SU-DHL-6 (cell line): ENCODE measurements around the gene INPP4B.
"Not testable (repeated sequence)": the region's sequence is repeated elsewhere in the genome, so short reads cannot be mapped to it uniquely, and the experiment has no call there.

Source experiments
- EZH2phosphoT487 ChIP-seq: fragments of 200-600 bp; sonication (generic), shearing (Covaris generic); conservative IDR thresholded peaks from 2 replicates; pipeline ENCODE4 v1.6.1; 2018; ENCODE audit warnings: mild to moderate bottlenecking, antibody characterized with exemption, low read length, moderate library complexity, mixed read lengths
- TF ChIP-seq, protein P1 (sequence below): fragments of 200-600 bp; sonication (generic); IDR thresholded peaks from one replicate; pipeline ENCODE4 v1.5.1; 2017; ENCODE audit warnings: antibody characterized with exemption, mild to moderate bottlenecking, low read length, moderate library complexity; ENCODE audit not compliant: insufficient read depth, poor library complexity, severe bottlenecking

DNA sequence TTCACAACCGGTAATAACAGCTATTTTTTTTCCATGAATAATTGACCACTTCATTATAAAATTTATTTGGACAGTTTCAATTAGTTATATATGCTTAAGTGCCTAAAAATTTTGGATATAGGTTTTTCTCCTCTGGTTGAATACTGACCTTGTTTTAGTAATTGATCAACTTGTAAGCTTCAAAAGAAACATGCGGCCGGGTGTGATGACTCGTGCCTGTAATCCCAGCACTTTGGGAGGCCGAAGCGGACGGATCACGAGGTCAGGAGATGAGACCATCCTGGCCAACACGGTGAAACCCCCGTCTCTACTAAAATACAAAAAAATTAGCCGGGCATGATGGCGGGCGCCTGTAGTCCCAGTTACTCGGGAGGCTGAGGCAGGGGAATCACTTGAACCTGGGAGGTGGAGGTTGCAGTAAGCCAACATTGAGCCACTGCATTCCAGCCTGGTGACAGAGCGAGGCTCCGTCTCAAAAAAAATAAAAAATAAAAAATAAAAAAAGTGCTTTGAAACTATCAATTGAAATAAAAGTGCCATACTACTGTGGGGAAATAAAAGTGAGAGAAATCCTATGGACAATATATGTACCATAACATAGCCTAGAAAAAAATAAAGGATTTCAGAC, 448.6 kb downstream of the INPP4B start:
- not testable (repeated sequence) for TF ChIP-seq EZH2phosphoT487
- TF ChIP-seq, protein P1, sequence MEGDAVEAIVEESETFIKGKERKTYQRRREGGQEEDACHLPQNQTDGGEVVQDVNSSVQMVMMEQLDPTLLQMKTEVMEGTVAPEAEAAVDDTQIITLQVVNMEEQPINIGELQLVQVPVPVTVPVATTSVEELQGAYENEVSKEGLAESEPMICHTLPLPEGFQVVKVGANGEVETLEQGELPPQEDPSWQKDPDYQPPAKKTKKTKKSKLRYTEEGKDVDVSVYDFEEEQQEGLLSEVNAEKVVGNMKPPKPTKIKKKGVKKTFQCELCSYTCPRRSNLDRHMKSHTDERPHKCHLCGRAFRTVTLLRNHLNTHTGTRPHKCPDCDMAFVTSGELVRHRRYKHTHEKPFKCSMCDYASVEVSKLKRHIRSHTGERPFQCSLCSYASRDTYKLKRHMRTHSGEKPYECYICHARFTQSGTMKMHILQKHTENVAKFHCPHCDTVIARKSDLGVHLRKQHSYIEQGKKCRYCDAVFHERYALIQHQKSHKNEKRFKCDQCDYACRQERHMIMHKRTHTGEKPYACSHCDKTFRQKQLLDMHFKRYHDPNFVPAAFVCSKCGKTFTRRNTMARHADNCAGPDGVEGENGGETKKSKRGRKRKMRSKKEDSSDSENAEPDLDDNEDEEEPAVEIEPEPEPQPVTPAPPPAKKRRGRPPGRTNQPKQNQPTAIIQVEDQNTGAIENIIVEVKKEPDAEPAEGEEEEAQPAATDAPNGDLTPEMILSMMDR: not testable (repeated sequence)
